Psoas muscle (tissue), 8 donors: ENCODE data around the gene FADD. TPM values are rescaled to one million over a fixed set of nuclear protein-coding genes. Genes with fewer than 3 reads are reported as not detected.

Experiments
- ATAC-seq, 4 donors: fragments of 200-7000 bp; cut with Tn5 transposase; one replicate each; pipeline ENCODE4 v1.9.1; 2020; ENCODE audit warnings: moderate library complexity in 3 of 4, mild to moderate bottlenecking in 2 of 4
- DNase-seq, 2 donors: peaks; one replicate each; pipeline ENCODE4 v3.0.0-alpha.2; 2020
- H3K27ac ChIP-seq: fragments of 200-600 bp; one replicate; pipeline ENCODE4 v1.8.0; 2022
- H3K27me3 ChIP-seq, 3 donors: fragments of 200-600 bp in 1 of 3; one replicate each; pipeline versions ENCODE4 v1.6.1 to v1.8.0; 2013 to 2022; ENCODE audit warnings: low read length in 2 of 3, mild to moderate bottlenecking in 2 of 3, moderate library complexity in 1 of 3; ENCODE audit not compliant: insufficient read depth in 3 of 3
- H3K36me3 ChIP-seq, 2 donors: fragments of 200-600 bp in 1 of 2; one replicate each; pipeline versions ENCODE4 v1.6.1 to v1.8.0; 2013 to 2022; ENCODE audit warnings: low read depth in 1 of 2, mild to moderate bottlenecking in 1 of 2, moderate library complexity in 1 of 2; ENCODE audit not compliant: insufficient read depth in 1 of 2
- H3K4me1 ChIP-seq: fragments of 200-600 bp; one replicate; pipeline ENCODE4 v1.8.0; 2022
- H3K4me3 ChIP-seq: fragments of 200-600 bp; one replicate; pipeline ENCODE4 v1.8.0; 2022; ENCODE audit warnings: mild to moderate bottlenecking
- H3K9me3 ChIP-seq: fragments of 200-600 bp; one replicate; pipeline ENCODE4 v1.8.0; 2022
- WGBS, 3 donors: extraction: QIAGEN DNeasy Blood & Tissue Kit; methylation state at CpG; one replicate each; pipeline versions ENCODE4 v1.1.6 to v1.1.7; 2013; 5-methylcytosine and 5-hydroxymethylcytosine counted together
- intact Hi-C, 2 donors: fragments of 100-400 bp; cut with DNase I; formaldehyde crosslinking; loops; one replicate each; pipeline versions ENCODE4 v1.11.0 to v1.14.2; 2022
- polyA plus RNA-seq, 3 donors: library from polyadenylated mRNA; stranded (reverse); fragments of 200-250 nt; gene quantifications; one replicate each; pipeline ENCODE4 v1.2.3, GENCODE V29; 2013
- total RNA-seq, 4 donors: library from RNA; stranded (reverse); fragmentation: NEBNext Ultra II Directional in 2 of 4; extraction: Animal tissue kit (Norgen Biotek cat#: 25700) in 2 of 4; gene quantifications; one replicate each; pipeline versions ENCODE4 v1.2.1 to v1.2.4, GENCODE V29; 2021 to 2023
- TF ChIP-seq, protein P1 (sequence below): fragments of 200-600 bp; IDR thresholded peaks from one replicate; pipeline ENCODE4 v1.8.0; 2022; ENCODE audit warnings: antibody characterized with exemption
- donor health status: healthy with polysubstance abuse.
- donor health status: DM: no; HTN: no; CAD: no; lungs with moderate emphysema.
- donor health status: Bipolar disorder and iron deficiency.
- donor health status: healthy.
- donor health status: DM: yes; HTN: yes; CAD: no.
- donor health status: DM: no; HTN: no; CAD: no.
- donor health status: DM: no; HTN: no; CAD: no.
- donor health status: DM: yes; HTN: yes; CAD: no.

The FADD gene
- total and polyA plus RNA-seq, 7 donors: 7.9 to 49.2 (median 10.7) TPM

DNA sequence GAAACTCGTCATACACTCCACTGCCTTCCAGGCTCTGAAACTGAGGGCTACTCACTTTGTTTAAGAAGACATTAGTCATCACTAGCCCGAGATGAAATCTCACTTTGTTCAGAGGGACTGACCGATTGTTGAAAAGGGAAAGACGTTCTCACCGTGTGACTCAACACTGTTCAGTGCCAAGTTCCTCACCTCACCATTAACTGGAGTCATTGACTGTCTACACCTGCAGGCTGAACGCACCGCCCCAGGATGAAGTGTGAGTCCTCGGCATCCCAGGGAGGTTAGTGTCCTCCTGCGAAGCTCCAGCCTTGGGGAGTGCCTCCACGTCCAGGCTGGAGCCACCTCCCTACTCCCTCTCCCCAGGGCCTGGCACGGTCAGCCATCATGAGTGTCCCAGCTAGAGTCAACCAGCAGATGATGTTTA lies 30.4 kb downstream of the FADD start:
- Histone ChIP-seq H3K36me3 (no peaks in the 10 kb centered on the region), H3K27me3 (peaks cover 0 to 2% (median 0%) of the 10 kb centered on the region in 3 donors), H3K4me1 (no peaks in the 10 kb centered on the region), H3K4me3 (no peak overlapping the region), H3K9me3 (no peaks in the 10 kb centered on the region), H3K27ac (no peak overlapping the region)
- TF ChIP-seq, protein P1, sequence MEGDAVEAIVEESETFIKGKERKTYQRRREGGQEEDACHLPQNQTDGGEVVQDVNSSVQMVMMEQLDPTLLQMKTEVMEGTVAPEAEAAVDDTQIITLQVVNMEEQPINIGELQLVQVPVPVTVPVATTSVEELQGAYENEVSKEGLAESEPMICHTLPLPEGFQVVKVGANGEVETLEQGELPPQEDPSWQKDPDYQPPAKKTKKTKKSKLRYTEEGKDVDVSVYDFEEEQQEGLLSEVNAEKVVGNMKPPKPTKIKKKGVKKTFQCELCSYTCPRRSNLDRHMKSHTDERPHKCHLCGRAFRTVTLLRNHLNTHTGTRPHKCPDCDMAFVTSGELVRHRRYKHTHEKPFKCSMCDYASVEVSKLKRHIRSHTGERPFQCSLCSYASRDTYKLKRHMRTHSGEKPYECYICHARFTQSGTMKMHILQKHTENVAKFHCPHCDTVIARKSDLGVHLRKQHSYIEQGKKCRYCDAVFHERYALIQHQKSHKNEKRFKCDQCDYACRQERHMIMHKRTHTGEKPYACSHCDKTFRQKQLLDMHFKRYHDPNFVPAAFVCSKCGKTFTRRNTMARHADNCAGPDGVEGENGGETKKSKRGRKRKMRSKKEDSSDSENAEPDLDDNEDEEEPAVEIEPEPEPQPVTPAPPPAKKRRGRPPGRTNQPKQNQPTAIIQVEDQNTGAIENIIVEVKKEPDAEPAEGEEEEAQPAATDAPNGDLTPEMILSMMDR: no peak
- 77 to 80% (median 77%) methylated on average over 11 of the region's 11 CpGs for WGBS, 3 donors
- intact Hi-C loops: no loop called here
- ATAC-seq (no peak), DNase-seq (no peak)

DNA sequence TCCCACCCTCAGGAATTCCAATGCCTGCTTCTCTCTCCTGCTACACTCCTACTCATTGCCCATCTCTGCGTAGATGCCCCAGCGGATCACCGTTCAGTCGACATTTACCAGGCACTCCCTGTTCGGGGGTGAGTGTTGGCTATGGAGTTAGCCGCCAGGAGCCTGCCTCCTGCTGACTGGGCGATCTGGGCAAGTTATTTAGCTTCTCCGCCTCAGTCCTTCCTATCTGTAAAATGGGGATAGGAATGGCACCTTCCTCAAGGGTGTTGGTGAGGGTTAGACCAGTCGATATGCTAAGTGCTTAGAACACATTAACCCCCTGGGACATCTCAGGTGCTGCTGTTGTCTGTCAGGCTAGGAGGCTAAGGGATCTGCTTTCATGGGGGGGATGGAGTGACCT lies 30.9 kb downstream of the FADD start:
- TF ChIP-seq, protein P1: no peak
- 89 to 93% (median 91%) methylated on average over 9 of the region's 9 CpGs for WGBS, 3 donors
- no peaks in the 10 kb centered on the region for H3K9me3 ChIP-seq
- ATAC-seq: no peak
- no peak overlapping the region for H3K27ac ChIP-seq
- no peak for DNase-seq
- no peaks in the 10 kb centered on the region for H3K36me3 ChIP-seq
- peaks cover 0 to 2% (median 0%) of the 10 kb centered on the region in 3 donors for H3K27me3 ChIP-seq
- no peaks in the 10 kb centered on the region for H3K4me1 ChIP-seq
- intact Hi-C loops: no loop called here
- H3K4me3 ChIP-seq: no peak overlapping the region

DNA sequence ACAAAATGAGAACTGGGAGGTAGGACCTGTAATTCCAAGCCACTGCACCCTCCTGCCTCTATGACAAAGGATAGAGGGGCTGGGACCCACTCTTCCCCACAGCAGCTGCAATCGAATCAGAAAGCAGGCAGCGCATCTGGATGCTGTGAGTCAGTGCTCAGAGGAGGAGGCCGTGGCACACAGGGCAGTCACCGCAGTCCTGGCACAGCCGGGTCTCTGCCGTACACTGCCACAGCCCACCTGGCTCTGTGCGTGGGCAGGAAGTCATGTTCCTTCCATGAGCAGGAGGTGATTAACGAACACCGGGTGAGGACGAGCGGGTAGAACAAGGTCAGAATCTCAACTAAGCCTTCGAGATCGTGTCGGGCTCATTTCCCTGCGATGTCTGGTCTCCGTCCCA lies 37.2 kb downstream of the FADD start:
- Histone ChIP-seq H3K9me3 (no peaks in the 10 kb centered on the region), H3K27ac (no peak overlapping the region), H3K27me3 (peaks cover 0 to 6% (median 0%) of the 10 kb centered on the region in 3 donors), H3K4me1 (no peaks in the 10 kb centered on the region), H3K36me3 (no peaks in the 10 kb centered on the region), H3K4me3 (no peak overlapping the region)
- WGBS, 3 donors: 52 to 59% (median 55%) methylated on average over 16 of the region's 16 CpGs
- DNase-seq (peak in 1 of 2 donors; percentile 14), ATAC-seq (peak in 1 of 4 donors; percentile 54)
- TF ChIP-seq, protein P1: no peak
- intact Hi-C loops: no loop called here

DNA sequence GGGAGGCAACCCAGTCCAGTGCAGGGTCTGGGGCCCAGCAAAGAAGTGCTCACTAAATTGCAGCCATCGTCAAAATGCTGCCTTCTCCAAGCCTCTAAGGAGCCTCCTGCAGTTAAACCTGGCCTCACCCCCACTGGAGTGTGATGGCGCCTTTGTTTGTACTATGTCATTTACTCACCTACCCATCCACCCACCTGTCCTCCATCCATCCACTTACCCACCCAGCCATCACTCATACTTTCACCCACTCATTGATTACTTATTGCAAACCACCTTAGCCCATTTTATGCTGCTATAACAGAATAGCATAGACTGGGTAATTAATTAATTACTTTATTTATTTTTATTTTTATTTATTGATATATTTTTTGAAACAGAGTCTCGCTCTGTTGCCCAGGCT lies 38.6 kb downstream of the FADD start:
- Histone ChIP-seq H3K4me3 (no peak overlapping the region), H3K27ac (no peak overlapping the region), H3K36me3 (no peaks in the 10 kb centered on the region), H3K27me3 (peaks cover 0 to 6% (median 0%) of the 10 kb centered on the region in 3 donors), H3K4me1 (no peaks in the 10 kb centered on the region), H3K9me3 (no peaks in the 10 kb centered on the region)
- intact Hi-C loops: no loop called here
- TF ChIP-seq, protein P1: no peak
- DNase-seq (peak in 1 of 2 donors; percentile 26), ATAC-seq (no peak)
- 79 to 88% (median 84%) methylated on average over 3 of the region's 3 CpGs for WGBS, 3 donors

DNA sequence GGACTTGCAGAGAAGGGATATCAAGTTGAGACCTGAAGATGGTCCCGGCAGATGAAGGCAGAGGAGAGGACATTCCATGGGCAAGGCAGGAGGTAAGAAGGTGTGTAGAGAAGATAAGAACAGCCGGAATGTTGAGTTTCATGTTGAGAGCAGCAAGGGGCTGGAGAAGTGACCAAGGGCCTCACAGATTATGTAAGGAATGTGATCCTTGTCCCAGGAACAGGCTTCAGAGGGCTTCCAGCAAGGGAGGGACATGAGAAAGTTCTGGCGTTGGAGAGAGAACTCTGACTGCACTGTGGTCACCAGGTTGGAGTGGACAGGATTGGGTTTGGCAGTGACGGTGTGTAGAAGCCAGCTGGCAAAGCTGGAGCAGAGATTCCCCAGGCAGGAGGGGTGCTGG lies 39.8 kb downstream of the FADD start:
- H3K27me3 ChIP-seq: peaks cover 0 to 6% (median 0%) of the 10 kb centered on the region in 3 donors
- no peaks in the 10 kb centered on the region for H3K4me1 ChIP-seq
- no peaks in the 10 kb centered on the region for H3K36me3 ChIP-seq
- no peak overlapping the region for H3K4me3 ChIP-seq
- ATAC-seq: no peak
- intact Hi-C loops: no loop called here
- 68 to 76% (median 73%) methylated on average over 4 of the region's 4 CpGs for WGBS, 3 donors
- no peak overlapping the region for H3K27ac ChIP-seq
- H3K9me3 ChIP-seq: no peaks in the 10 kb centered on the region
- TF ChIP-seq, protein P1: no peak
- peak in 1 of 2 donors; percentile 4 for DNase-seq
